HFF-Myc (cell line): ENCODE data around the gene AFF2.

Experiments
- DNase-seq: peaks from one replicate; pipeline ENCODE4 v3.0.0-alpha.2; 2011; ENCODE audit warnings: low read depth; ENCODE audit errors: extremely low read depth
- H3K4me3 ChIP-seq: replicated peaks from 2 replicates; pipeline ENCODE4 v1.5.1; 2011; ENCODE audit warnings: low read depth, mild to moderate bottlenecking, control low read depth, low read length
- CTCF ChIP-seq: IDR thresholded peaks from 2 replicates; pipeline ENCODE4 v1.5.1; 2012; ENCODE audit warnings: mild to moderate bottlenecking, low read depth, low read length, control low read depth; ENCODE audit errors: missing control alignments

The AFF2 gene

GRCh38 chrX:148555571-148556243 lies 55.3 kb downstream of the AFF2 start:
- no peak for DNase-seq
- no peak for TF ChIP-seq CTCF
- H3K4me3 ChIP-seq: no peak overlapping the region

- DNase-seq: no peak
- H3K4me3 ChIP-seq: no peak overlapping the region
- TF ChIP-seq CTCF: no peak
These were observed 56.1 kb downstream of the AFF2 start for GRCh38 chrX:148556498-148556897.

GRCh38 chrX:148562846-148563245 lies 62.4 kb downstream of the AFF2 start:
- DNase-seq: no peak
- no peak for TF ChIP-seq CTCF
- no peak overlapping the region for H3K4me3 ChIP-seq

GRCh38 chrX:148567229-148567628 lies 66.8 kb downstream of the AFF2 start:
- no peak for TF ChIP-seq CTCF
- no peak overlapping the region for H3K4me3 ChIP-seq
- no peak for DNase-seq

- no peak for TF ChIP-seq CTCF
- DNase-seq: no peak
- H3K4me3 ChIP-seq: no peak overlapping the region
These were observed 67.4 kb downstream of the AFF2 start for GRCh38 chrX:148567779-148568178.

DNA sequence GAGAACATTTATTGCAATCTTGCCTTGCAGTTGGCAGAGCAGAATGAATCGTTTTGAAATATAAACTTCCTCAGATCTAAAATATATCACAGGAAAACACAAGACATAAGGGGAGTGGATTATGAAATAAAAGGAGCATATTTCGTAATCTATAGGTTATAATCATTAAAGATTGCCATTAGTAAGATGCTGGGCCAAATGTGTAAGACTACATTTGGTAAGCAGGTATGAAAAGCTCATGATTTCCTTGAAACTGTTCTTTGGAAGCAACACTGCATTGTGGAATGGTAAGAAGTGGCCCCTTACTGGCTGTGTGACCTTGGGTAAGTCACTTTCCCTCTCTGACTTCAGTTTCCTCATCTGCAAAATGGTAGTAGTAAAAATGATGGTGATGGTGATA lies 68.3 kb downstream of the AFF2 start:
- no peak for DNase-seq
- no peak for TF ChIP-seq CTCF
- no peak overlapping the region for H3K4me3 ChIP-seq

GRCh38 chrX:148572337-148572736 lies 71.9 kb downstream of the AFF2 start:
- no peak for TF ChIP-seq CTCF
- DNase-seq: no peak
- no peak overlapping the region for H3K4me3 ChIP-seq
